Measurements from ENCODE around the gene PRDM16.

- TF ChIP-seq CTCF (conservative IDR thresholded peaks at IDR 0.05; ENCODE audit: low read length), result no peak
- no peak for TF ChIP-seq EZH2phosphoT487 (IDR thresholded peaks at IDR 0.05; ENCODE audit: borderline replicate concordance, low read depth, low read length)
Measured at GRCh38 chr1:3054474-3054873, 14.5 kb upstream of the PRDM16 start.
